NCI-H460 (cell line): ENCODE measurements around the gene HSD17B12. TPM values are rescaled to one million over a fixed set of nuclear protein-coding genes. Genes with fewer than 3 reads are reported as not detected.
"Not testable (repeated sequence)": the region's sequence is repeated elsewhere in the genome, so short reads cannot be mapped to it uniquely, and the experiment has no call there.

ENCODE experiments used
- DNase-seq: peaks from one replicate; pipeline ENCODE4 v3.0.0-alpha.2; 2016; ENCODE audit warnings: low read depth; ENCODE audit errors: extremely low read depth
- total RNA-seq: library from RNA; depleted of rRNA; stranded (reverse); fragments of >200 nt; shearing (Covaris generic); gene quantifications from 2 replicates; pipeline ENCODE4 v1.2.3, GENCODE V29; 2014

The HSD17B12 gene
- total RNA-seq, 1 experiment from 2014 or later = 138 TPM

- no peak for DNase-seq
Observed at GRCh38 chr11:43738600-43739409, 58.3 kb downstream of the HSD17B12 start.

GRCh38 chr11:43746670-43747069 is 66.1 kb downstream of the HSD17B12 start:
- DNase-seq = no peak

GRCh38 chr11:43747130-43747802 is 66.7 kb downstream of the HSD17B12 start:
- DNase-seq = no peak

GRCh38 chr11:43748095-43748494 is 67.6 kb downstream of the HSD17B12 start:
- no peak for DNase-seq

GRCh38 chr11:43751726-43752125 is 71.2 kb downstream of the HSD17B12 start:
- DNase-seq = no peak

GRCh38 chr11:43756575-43756974 is 76.0 kb downstream of the HSD17B12 start:
- no peak for DNase-seq

- no peak for DNase-seq
Observed at GRCh38 chr11:43758927-43759326, 78.4 kb downstream of the HSD17B12 start.

GRCh38 chr11:43760902-43761301 is 80.4 kb downstream of the HSD17B12 start:
- DNase-seq = no peak

GRCh38 chr11:43765194-43765593 is 84.7 kb downstream of the HSD17B12 start:
- no peak for DNase-seq

- not testable (repeated sequence) for DNase-seq
Observed at GRCh38 chr11:43768654-43769053, 88.1 kb downstream of the HSD17B12 start.

- DNase-seq = no peak
Observed at GRCh38 chr11:43770173-43770572, 89.6 kb downstream of the HSD17B12 start.

GRCh38 chr11:43772733-43773132 is 92.2 kb downstream of the HSD17B12 start:
- no peak for DNase-seq

- DNase-seq = no peak
Observed at GRCh38 chr11:43774786-43775185, 94.2 kb downstream of the HSD17B12 start.

GRCh38 chr11:43779306-43779705 is 98.8 kb downstream of the HSD17B12 start:
- no peak for DNase-seq

GRCh38 chr11:43784301-43784700 is 103.8 kb downstream of the HSD17B12 start:
- no peak for DNase-seq

GRCh38 chr11:43784866-43785265 is 104.3 kb downstream of the HSD17B12 start:
- no peak for DNase-seq

GRCh38 chr11:43785318-43785717 is 104.8 kb downstream of the HSD17B12 start:
- no peak for DNase-seq

GRCh38 chr11:43786016-43786415 is 105.5 kb downstream of the HSD17B12 start:
- no peak for DNase-seq

- DNase-seq = no peak
Observed at GRCh38 chr11:43787824-43788223, 107.3 kb downstream of the HSD17B12 start.

GRCh38 chr11:43788421-43788820 is 107.9 kb downstream of the HSD17B12 start:
- DNase-seq = no peak

- no peak for DNase-seq
Observed at GRCh38 chr11:43789700-43790443, 109.3 kb downstream of the HSD17B12 start.
